GM19043 (cell line): Measurements from ENCODE around the gene CAPN8.

Experiments
- ATAC-seq: cut with Tn5 transposase; IDR thresholded peaks from one replicate; pipeline ENCODE4 v1.9.1; 2021; ENCODE audit warnings: low read depth; ENCODE audit not compliant: unreplicated experiment

Gene CAPN8

DNA sequence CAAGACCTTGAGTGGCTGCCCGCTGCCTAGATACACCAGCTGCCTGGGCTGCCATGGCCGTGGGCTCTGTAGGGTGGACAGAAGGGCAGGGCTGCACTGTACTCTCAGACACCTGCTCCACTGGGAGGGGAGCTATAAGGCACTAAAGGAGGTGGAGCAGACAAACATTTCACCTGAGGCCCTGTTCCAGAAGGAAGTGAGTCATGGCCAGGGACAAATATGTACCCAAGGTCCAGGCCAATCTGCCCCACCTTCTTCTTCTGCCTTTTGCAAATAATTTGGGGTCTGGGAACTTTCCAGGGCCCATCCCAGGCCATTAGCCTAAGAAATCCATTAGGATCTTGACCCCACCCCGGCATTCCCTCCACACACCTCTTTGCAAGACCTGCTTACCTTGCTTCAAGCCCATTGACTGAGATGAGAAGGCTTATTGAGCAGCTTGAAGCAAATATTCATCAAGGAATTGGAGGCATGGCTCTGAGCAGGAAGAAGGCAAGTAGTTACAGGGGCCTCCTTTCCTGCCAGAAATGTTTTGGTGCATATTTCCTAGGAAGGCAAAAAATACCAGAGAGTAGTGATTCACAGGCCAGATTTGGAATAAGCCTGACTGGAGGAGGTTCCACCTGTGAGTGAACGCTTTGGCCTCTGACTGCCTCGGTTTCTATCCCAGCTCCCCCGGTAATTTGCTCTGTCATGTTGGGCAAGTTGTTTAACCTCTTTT lies at the start of gene CAPN8:
Gene CAPN8 (minus strand): TSS at position 110 of the 721 bp plus-strand sequence. CDS start 55 bp downstream, at position 55.
- no peak for ATAC-seq

DNA sequence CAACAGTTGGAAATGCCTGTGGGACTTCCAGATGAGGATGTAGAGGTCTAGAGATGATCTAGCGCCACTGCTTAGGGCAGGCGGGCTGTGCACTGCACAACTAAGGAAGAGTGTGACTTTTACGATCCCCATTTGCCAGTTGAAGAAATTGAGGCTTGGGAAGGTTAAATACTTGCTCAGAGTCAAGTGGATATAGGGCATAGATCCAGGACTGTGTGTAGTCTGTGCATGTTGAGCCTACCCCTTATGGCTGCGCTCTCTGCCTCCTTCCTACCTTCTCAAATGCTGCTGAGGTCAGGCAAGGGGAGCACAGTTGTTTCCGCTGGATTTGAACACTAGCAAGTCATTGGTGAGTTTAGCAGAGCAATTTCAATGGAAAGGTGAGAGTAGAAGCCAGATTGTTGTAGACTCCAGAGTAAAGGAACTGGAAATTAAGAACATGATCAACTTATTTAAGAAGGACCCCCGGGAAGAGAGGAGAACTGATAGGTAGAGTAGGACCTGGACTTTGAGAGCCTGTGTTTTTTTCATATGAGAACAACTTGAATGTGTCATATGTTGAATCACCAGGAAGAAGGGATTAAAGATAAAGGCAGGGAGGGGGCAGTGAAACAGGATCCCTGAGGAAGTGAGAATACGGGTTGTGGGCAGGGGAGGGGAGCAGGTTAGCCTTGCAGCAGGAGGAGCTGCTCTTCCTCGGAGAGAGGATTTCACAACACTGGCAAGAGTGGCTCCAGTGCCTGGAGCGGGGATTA lies 49.5 kb upstream of the CAPN8 start:
- ATAC-seq = no peak

GRCh38 chr1:223714421-223714724 lies 48.9 kb upstream of the CAPN8 start:
- no peak for ATAC-seq

DNA sequence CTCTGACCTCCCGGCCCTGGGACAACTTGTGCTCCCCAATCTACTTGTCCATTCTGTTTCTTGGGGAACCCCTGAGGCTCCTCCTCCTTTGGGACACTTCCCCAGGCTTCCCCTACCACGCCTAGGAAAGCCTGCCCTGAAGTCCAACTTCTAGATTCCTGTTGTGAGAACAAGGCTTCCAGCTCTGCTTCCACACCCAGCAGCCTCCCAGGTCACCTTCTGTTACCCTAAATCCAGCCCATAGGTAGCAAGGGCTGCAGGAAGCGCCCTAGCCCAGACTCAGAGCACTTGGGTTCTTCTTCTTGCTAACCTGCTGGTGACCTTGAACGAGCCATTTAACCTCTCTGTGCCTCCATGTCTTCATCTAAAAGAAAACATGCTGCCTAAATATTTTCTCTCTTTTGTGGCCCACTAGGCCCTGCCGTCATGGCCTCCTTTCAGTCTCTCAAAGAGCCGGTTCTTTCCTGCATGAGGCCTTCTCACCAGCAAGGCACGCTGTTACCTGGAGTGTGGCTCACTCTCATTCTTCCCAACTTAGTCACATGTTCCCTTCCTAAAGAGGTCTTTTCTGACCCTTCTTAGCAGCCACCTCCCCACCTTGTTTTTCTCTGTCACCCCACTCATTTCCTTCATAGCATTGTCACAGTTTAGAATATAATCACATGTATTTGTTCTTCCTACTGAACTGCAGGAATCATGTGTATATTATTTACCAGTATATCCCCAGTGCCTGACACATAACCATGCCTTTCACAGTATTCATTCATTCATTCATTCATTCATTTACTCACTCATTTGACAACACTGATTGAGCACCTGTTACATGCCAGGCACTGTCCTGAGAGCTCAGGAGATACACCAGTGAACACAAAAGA lies 48.3 kb upstream of the CAPN8 start:
- no peak for ATAC-seq

DNA sequence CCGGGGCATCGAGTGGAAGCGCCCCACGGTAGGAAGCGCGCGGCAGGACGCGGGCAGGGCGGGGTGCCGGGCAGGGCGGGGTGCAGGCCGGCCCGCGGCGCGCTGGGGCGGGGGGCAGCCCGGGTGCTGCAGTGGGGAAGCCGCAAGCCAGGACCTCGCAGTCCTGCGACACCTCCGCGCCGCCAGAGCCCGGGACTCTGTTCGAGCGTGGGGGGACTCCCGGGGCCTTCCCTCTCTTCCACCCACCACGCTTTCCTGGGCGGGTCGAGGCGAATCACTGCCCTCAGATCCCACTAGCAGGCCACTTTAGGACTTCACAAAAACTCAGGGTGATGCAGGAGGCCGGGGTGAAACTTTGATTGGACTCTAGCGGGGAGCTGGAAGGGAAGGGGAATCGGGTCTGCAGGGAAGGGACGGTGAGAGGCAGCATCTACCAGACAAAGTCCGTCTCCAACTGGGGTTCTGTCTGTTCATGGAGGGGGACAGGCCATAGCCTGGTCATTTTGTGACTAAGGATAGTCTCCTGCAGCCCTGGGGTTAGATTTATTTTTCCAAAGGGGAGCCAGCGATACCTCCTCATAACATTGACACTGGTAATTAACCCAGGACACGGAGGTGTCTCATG lies 47.5 kb upstream of the CAPN8 start:
- peak; percentile 21 for ATAC-seq

- ATAC-seq = peak; percentile 46
These were observed 46.8 kb upstream of the CAPN8 start, which contains the start of gene CAPN2 for GRCh38 chr1:223712194-223712849. Gene CAPN2, plus strand, starts transcription at chr1:223712539. Its CDS starts 102 bp downstream, at chr1:223712641.

DNA sequence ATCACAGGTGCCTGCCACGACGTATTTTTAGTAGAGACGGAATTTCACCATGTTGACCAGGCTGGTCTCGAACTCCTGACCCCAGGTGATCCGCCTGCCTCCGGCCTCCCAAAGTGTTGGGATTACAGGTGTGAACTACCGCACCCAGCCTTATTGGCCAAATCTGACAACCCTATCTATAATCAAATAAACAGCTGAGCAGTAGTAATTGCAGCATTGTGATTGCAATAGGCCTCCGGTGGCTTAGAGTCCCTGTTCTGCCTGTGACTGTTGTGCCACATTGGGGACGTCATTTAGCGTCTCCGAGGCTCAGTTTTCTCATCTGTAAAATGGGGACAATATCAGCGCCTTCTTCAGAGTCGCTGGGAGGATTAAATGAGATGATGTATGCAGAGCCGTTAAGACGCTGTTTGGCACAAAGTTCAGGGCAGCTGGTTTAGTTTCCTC lies 46.3 kb upstream of the CAPN8 start:
- no peak for ATAC-seq

GRCh38 chr1:223711173-223711572 lies 45.7 kb upstream of the CAPN8 start:
- ATAC-seq = no peak

DNA sequence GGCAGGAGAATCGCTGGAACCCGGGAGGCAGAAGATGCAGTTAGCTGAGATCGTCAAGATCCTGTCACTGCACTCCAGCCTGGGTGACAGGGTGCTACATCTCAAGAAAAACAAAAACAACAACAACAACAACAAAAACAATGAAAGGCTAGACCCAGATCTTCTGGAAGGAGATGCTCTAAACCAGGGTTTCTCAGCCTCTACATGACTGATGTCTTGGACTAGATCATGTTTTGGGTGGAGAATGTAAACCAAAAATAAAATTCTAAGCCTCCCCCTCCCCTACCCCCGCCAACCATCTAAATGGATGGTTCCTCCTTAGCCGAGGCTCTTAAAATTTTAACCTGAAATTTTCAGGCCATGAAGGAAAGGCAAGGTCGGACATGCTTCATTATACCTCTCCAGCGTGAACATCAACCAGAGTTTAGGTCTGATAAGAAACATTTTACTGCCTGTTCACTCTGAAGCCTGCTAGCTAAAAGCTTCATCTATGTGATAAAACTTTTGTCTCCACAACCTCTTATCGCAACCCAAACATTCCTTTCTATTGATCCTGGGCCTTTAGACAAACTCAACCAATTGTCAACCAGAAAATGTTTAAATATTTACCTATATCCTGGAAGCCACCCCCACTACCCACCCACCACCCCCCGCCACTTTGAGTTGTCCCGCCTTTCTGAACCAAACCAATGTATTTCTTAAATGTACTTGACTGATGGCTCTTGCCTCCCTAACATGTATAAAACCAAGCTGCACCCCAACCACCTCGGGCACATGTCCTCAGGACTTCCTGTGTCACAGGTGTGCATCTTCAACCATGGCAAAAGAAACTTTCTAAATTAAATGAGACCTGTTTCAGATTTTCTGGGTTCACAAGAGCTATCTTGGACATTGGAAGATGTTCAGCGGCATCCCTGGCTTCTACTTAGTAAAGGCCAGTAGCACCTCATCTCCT lies 45.0 kb upstream of the CAPN8 start:
- ATAC-seq = no peak

- ATAC-seq = no peak
These were observed 44.1 kb upstream of the CAPN8 start for GRCh38 chr1:223709598-223709997.

GRCh38 chr1:223708651-223709268 lies 43.3 kb upstream of the CAPN8 start:
- no peak for ATAC-seq

GRCh38 chr1:223708001-223708359 lies 42.5 kb upstream of the CAPN8 start:
- no peak for ATAC-seq

GRCh38 chr1:223707256-223708000 lies 41.9 kb upstream of the CAPN8 start:
- ATAC-seq = no peak

GRCh38 chr1:223706077-223706973 lies 40.8 kb upstream of the CAPN8 start:
- ATAC-seq = no peak

- no peak for ATAC-seq
These were observed 39.7 kb upstream of the CAPN8 start for GRCh38 chr1:223704921-223705878.

DNA sequence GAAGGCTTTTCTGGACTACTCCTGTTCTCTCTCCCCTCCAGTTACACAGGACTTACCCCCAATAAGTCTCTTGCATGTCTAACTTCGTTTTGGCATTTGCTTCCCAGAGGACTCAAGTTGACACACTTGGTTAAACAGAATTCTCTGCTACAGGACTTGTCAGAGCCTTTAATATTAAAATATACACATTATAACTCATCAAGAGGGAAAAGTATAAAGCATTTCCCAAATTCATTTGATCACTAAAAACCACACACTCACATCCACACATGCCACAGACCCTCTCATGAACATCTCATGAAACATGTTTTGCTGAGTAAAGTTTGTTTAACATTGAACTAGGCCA lies 38.1 kb upstream of the CAPN8 start:
- no peak for ATAC-seq
